GM12891 (cell line): Measurements from ENCODE around the gene IER3.
A peak's percentile ranks its signal among the peaks of the same experiment; 100 is the strongest.

Experiments
- DNase-seq: peaks from one replicate; pipeline ENCODE4 v3.0.0; 2011; ENCODE audit warnings: low spot score; ENCODE audit not compliant: insufficient read length
- FAIRE-seq: peaks from 2 replicates; lab custom pipeline; 2011; peaks lifted over from hg19 to GRCh38; lab: Jason Lieb, UNC
- PAX5 ChIP-seq: IDR thresholded peaks from 2 replicates; pipeline ENCODE4 v1.6.1; 2011; ENCODE audit warnings: low read length, moderate library complexity, mild to moderate bottlenecking; ENCODE audit not compliant: insufficient read depth, severe bottlenecking
- POLR2A ChIP-seq: IDR thresholded peaks from 2 replicates; pipeline ENCODE4 v1.6.1; 2011; ENCODE audit warnings: low read depth, low read length, control low read depth
- POLR2AphosphoS5 ChIP-seq: IDR thresholded peaks from 2 replicates; pipeline ENCODE4 v1.6.1; 2011; ENCODE audit warnings: low read depth, low read length, control low read depth
- POU2F2 ChIP-seq: IDR thresholded peaks from 2 replicates; pipeline ENCODE4 v1.6.1; 2011; ENCODE audit warnings: low read depth, mild to moderate bottlenecking, control low read depth, low read length, moderate library complexity
- SPI1 ChIP-seq: IDR thresholded peaks from 2 replicates; pipeline ENCODE4 v1.6.1; 2011; ENCODE audit warnings: low read depth, low read length, control low read depth
- TAF1 ChIP-seq: IDR thresholded peaks from 2 replicates; pipeline ENCODE4 v1.6.1; 2011; ENCODE audit warnings: low read depth, low read length, control low read depth

Gene IER3

DNA sequence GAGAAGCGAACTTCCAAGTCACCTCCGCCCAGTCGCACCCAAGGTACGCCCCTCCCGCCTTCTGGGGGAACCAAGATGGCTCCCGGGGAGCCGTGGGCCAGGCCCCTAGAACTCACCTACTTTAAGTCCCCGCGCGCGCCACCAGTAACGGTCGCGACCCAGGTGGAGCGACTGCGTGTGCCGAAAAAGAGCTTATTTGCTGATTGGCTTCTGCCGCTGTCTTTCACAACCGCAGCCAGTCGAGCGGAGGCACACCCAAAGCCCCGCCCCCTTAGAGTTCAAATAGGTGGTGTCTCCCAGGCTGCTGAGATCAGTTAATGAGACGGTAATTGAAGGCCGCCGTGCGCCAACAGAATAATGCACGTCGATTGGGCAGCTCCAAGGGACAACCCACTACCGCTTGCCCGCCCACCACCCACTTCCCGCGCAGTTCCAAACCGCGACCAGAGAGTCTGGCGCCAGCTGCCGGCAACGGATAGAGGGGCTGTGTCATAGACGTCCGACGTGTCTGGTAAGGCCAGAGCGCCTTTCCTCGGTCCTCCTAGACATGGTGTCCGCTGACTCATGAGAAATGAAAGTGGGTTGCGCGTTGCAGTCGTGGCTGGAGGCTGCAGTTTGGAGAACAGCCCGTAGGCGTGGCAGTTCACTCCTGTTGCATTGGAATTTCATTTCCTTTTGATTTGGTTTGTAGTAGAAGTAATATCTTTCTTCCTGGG is 27.1 kb downstream of the IER3 start, which contains the start of gene MDC1:
TSS of gene MDC1 (minus strand) at position 153 of the 716 bp plus-strand sequence. CDS start 2,106 bp downstream, outside the sequence.
- FAIRE-seq (peak; percentile 99), DNase-seq (peak; percentile 79)
- TF ChIP-seq POU2F2 = peak; percentile 81
- TF ChIP-seq POLR2A = peak; percentile 97
- TF ChIP-seq SPI1 = no peak
- TF ChIP-seq POLR2AphosphoS5 = peak; percentile 89
- peak; percentile 75 for TF ChIP-seq PAX5
- TF ChIP-seq TAF1 = peak; percentile 96

DNA sequence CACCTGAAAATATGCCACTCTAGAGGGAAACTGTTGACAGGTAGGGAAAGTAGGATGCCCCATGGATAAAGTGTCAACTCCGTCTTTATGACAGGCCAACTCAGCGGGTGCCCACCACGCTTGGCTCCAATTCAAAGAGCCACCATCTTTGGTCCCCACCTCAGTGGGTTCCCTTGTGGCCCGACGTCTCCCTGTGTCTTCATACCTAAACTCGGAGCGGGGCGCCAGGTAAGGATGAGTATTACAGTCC is 27.5 kb downstream of the IER3 start:
- DNase-seq (no peak), FAIRE-seq (no peak)
- no peak for TF ChIP-seq SPI1
- TF ChIP-seq POLR2A = no peak
- TF ChIP-seq POLR2AphosphoS5 = no peak; the same call in 1 of the 2 replicates
- TF ChIP-seq PAX5 = no peak
- no peak for TF ChIP-seq POU2F2
- no peak for TF ChIP-seq TAF1

DNA sequence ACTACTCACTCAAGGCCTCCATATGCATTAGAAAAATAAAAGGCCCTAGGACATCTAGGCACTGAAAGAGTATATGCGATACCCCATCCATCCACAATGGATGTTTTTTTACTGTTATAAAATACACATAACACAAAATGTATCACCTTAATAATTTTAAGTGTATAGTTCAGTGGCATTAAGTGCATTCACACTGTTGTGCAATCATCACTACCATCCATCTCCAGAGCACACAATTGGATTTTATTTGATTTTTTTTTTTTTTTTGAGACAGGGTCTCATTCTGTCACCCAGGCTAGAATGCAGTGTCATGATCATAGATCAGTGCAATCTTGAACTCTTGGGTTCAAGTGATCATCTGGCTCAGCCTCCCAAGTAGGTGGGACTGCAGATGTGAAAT is 30.1 kb downstream of the IER3 start:
- no peak for FAIRE-seq
- TF ChIP-seq PAX5 (no peak), POLR2AphosphoS5 (no peak), TAF1 (no peak), POLR2A (no peak), POU2F2 (no peak), SPI1 (no peak)
- no peak for DNase-seq

DNA sequence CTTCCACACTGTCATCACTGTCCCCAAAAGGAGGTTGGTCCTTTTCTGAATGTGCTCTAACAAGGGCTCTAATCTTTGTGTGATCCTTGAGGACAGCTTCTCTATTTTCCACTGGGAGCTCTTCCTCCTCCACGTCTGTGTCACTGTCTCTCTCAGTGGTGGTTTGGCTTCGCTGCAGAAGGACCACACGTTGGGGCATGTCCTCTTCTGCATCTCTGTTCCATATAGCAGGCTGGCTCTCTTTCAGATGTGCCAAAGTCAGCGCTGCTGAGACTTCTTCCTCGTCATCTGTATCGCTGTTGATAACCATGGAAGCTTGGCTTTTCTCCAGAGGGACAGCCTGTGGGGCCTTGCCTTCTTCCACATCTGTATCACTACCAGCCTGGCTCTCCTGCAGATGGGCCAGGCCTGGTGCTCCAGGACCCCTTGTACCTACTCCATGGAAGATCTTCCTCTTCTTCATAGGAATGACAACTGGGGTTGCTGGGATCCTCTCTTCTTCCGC is 31.9 kb downstream of the IER3 start:
- TF ChIP-seq TAF1 = no peak
- no peak for TF ChIP-seq POLR2AphosphoS5
- TF ChIP-seq PAX5 = no peak
- TF ChIP-seq POLR2A = no peak
- no peak for TF ChIP-seq SPI1
- DNase-seq (no peak), FAIRE-seq (no peak)

DNA sequence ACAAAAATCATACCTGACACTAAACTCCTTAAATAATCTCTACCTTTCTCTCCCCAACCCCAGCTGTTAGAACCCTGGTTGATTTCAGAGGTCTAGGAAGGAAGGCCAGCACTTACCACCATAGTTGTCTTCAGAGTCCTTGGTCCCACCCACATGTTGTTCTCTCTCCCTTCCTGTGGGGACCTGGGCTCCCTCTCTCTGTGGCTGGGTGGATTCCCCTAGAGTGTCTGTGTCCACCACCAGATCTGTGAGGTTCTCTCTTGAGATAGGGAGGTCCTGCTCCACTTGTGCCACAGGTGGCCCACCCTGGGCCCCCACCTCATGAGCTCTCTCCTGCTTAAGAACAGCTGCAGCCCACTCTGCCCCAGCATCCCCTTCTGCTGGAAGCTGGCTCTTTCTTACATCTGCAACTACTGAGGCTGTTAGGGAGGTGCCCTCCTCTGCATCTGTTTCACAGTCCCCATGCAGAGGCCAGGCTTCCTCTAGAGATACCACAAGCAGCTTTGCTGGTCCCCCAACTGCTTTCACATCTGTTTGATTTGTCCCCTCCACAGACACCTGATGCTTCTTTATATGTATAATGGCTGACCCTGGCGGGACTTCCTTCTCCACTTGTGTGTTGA is 32.5 kb downstream of the IER3 start:
- no peak for TF ChIP-seq POLR2A
- no peak for TF ChIP-seq SPI1
- TF ChIP-seq PAX5 = no peak
- peak; percentile 15; the same call in 1 of the 2 replicates for TF ChIP-seq POLR2AphosphoS5
- TF ChIP-seq POU2F2 = no peak
- no peak for TF ChIP-seq TAF1
- no peak for DNase-seq
- no peak for FAIRE-seq

DNA sequence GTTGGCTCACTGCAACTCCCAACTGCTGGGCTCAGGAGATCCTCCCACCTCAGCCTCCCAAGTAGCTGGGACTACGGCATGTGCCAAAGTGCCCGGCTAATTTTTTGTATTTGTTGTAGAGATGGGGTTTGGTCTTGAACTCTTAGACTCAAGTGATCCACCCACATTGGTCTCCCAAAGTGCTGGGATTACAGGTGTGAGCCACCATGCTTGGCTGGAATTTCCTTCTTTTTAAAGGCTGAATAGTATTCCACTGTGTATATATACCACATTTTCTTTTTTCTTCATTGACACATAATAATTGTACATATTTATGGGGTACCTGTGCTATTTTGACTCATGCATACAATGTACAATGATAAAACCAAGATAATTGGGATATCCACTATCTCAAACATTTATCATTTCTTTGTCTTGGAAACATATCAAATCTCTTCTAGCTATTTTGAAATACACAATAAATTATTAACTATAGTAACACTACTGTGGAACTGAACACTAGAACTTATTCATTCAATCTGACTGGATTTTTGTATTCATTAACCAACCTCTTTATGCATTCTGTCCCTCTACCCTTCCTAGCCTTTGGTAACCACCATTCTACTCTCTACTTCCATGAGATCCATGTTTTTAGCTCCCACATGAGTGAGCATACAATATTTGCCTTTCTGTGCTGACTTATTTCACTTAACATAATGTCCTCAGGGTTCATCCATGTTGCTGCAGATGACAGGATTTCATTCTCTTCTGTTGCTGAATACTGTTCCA is 35.1 kb downstream of the IER3 start:
- DNase-seq (no peak), FAIRE-seq (peak; percentile 57)
- TF ChIP-seq POU2F2 = no peak
- TF ChIP-seq PAX5 = no peak
- TF ChIP-seq TAF1 = no peak
- TF ChIP-seq POLR2AphosphoS5 = no peak
- no peak for TF ChIP-seq SPI1
- no peak for TF ChIP-seq POLR2A

DNA sequence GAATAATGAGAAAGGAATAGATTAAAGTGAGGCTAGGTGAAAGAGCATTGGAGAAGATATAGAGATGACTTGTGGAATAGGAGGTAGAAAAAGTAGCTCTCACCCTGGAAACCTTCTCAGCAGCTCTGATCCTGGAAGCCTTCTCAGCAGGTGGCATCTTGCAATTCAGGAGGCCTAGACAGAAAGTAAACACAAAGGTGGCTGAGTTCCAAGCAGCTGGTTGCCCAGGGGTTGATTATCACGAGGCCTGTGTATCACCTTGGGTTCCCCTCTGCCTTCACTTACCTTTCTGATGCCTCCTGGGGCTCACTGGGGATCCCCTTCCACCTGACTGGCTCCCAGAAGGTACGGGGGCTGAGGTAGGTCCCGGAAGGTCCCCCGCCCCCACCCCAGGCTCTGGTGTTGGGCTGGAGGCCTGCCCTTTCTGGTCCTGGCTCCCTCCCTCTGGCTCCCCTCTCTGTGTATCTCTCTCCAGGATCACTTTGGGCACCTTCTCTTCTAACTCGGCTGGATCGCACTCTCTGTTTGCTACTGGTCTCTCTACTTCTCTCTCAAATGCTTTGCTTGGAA is 37.0 kb downstream of the IER3 start:
- FAIRE-seq = no peak
- no peak for DNase-seq
- TF ChIP-seq POLR2AphosphoS5 (no peak), SPI1 (no peak)

DNA sequence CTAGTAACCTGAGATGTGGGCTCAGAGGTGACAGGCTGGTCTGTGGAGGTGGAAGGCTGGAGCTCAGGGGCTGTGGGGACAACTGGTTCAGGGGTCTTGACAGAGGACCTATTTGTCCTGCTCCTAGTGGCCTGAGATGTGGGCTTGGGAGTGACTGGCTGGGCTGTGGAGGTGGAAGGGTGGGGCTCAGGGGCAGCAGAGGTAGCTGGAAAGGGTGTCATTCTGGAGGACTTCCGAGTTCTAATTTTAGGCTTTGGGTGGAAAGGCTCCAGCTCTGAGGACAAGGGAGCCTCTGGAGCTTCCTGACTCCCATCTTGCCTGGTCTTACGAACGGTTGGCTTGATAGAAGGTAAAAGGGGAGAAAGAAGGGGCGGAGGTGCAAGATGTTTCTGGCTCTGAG is 38.7 kb downstream of the IER3 start:
- FAIRE-seq = no peak
- TF ChIP-seq PAX5 (no peak), TAF1 (no peak), SPI1 (no peak), POU2F2 (no peak), POLR2AphosphoS5 (no peak), POLR2A (no peak)
- DNase-seq = no peak

DNA sequence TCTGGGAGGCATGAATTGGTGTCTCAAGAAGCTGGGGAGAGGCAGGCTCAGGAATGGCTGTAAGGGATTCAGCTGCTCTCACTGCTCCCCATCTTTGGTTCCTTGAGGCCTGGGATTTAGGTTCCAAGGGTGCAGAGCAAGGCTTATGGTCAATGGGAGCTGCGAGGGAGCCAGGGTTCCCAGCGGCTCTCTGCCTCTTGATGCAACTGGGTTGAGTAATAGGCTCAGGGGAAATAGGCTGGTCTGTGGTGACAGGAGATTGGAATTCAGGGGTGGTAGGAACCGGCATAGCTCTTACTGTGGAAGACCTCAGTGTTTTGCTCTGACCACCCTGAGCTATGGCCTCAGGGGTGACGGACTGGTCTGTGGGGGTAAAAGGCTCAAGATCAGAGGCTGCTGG is 40.5 kb downstream of the IER3 start:
- TF ChIP-seq TAF1 (no peak), SPI1 (no peak), PAX5 (no peak), POU2F2 (no peak), POLR2AphosphoS5 (no peak), POLR2A (no peak)
- DNase-seq (no peak), FAIRE-seq (no peak)

DNA sequence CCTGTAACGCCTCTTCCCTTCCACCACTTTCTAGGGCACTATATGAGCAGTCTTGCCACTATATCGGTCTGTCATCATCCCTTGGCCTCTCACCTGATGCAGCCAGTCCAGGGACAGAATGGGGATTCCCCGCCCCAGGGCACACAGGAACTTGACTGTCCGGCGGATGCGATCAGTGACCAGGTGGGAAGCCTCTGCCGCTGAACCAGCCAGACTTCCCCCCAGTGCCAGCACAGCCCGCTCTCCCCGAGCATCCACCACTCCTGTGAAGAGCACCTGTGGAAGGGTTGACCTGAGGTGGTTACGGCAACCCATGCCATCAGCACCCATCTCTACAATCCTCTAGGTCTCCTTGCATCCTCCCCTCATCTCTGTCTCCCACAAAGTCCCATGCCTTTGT is 41.3 kb downstream of the IER3 start:
- no peak for TF ChIP-seq POLR2A
- no peak for TF ChIP-seq PAX5
- TF ChIP-seq SPI1 = no peak
- no peak for TF ChIP-seq POLR2AphosphoS5
- TF ChIP-seq TAF1 = no peak
- TF ChIP-seq POU2F2 = no peak
- FAIRE-seq (no peak), DNase-seq (no peak)
